Activated T-helper 1 cell treated with anti-CD3 and anti-CD28 coated beads, Interleukin-2, amount 50 U/mL, for 16 hours (primary cell): ENCODE data around the gene UCK2.

Source experiments
- DNase-seq, 2 donors: peaks; one replicate each; pipeline ENCODE4 v3.0.0-alpha.2; 2020; ENCODE audit warnings: low read depth in 1 of 2, low spot score in 1 of 2

Gene UCK2

DNA sequence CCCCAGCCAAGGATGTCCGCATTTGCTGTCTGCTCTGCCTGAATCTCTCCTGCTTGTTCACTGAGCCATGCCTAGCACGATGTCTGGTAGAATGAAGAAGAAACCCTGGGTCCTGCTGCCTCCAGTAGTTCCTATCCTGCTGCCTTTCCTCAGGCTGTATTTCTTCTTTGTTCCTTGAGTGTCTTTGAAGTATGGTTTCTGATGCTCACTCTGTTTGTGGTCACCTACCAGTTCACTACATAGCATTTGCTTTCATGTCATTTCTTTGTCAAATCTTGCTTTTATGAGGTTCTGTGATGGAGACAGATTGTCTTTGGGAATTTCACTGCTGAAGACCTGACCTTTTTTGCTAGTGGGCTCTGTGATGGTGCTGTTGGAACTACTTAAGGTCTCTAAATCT lies 5.9 kb downstream of the UCK2 start:
- no peak for DNase-seq

DNA sequence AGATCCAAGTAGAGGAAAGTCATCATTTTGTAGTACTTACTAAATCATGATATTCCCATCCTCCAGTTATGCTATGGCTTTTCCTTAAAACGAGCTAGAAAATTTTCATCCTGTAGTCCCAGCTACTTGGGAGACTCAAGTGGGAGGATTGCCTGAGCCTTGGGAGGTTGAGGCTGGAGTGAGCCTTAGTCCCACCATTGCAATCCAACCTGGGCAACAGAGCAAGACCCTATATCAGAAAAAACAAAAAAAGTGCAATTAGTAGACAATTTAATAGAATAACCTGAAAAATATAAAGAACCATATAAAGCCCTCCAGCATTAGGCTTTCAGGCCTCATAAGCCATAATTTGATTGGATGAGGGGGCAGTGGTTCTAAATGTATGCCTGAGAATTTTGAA lies 6.8 kb downstream of the UCK2 start:
- no peak for DNase-seq

DNA sequence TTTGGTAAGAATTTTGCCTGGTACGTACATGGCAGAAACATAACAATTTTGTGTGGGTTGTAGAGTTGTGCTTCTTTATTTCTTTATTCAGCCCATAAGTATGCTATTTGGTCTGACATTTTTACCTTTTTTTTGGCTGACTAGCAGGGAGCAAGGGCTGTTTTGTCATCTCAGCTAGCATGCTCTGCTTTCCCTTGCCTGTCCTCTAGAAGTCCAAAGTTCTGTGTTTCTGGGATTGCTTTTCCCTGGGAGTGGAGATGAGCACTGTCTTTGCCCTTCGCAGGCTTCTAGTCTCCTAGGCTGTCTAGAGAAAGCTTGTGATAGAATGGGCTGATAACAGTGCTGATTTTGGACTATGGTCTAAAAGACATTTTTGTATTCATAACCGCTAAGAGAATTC lies 7.5 kb downstream of the UCK2 start:
- no peak for DNase-seq

DNA sequence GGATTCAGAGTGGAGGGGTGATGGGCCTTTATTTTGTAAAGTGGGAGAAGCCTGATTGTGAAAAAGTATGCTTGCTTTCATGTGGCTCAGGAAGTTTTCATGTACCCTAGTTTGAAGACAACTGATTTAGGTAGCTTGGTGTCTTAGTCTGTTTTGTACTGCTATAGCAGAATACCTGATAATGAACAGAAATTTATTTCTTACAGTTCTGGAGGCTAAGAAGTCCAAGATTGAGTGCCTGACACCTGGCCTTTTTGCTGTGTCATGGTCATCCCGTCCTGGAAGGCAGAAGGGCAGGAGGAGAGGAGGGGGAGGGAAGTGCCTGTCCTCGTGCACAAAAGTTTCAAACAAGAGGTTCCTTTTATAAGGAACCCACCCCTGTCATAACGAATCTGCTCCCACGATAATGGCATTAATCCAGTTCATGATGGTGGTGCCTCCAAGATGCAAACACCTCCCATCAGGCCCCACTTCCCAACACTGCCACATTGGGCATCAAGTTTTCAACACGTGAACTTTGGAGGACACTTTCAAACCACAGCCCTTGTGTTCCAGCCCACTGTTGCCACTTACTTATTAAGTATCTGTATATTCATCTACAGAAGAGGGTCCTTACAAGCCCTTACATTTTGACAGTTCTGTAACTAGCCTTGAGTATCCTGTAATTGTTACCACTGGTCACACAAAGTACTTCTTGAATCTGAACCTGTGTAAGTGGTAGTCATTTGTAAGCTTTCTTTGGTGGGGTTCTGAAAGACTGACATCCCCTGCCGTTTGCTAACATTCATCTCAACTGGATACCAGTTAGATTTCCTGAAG lies 9.5 kb downstream of the UCK2 start:
- DNase-seq = no peak

DNA sequence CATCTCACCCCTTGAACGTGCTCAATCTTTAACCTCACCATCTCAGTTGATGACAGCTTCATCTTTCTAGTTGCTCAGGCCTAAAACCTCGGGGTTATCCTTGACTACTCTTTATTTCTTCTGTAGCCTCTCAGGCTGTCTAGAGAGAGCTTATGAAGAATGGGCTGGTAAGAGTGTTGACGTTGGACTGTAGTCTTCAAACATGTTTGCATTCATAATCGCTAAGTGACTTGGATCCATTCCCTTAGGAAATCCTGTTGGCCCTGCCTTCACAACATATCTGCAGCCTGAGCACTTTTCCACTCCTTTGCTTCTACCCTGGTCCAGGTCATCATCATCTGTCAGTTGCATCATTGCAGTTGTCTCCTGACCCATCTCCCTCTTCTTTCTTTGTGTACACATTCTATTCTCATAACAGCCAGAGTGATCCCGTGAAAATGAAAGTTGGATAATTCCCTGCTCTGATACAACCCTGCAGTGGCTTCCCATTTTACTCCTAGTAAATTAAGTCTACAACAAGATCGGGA lies 10.5 kb downstream of the UCK2 start:
- DNase-seq = no peak

DNA sequence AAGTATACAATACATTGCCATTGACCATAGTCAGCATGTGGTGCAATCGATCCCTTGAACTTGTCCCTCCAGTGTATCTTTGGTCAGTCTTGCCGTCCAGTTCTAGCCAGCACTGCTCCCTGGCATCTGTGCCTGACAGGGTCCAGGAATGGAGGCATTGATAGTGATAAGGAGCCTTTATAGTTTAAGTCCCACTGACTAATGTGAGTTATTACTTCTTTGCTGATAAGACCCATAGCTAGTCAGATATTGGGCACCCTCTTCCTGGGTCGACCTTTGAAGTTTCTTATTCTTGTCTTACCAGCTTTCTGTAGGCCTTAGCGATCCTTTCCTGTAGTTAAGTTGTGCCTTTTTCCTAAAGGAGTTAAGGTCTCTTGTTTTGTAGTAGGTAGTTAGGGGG lies 13.0 kb downstream of the UCK2 start:
- DNase-seq = no peak

DNA sequence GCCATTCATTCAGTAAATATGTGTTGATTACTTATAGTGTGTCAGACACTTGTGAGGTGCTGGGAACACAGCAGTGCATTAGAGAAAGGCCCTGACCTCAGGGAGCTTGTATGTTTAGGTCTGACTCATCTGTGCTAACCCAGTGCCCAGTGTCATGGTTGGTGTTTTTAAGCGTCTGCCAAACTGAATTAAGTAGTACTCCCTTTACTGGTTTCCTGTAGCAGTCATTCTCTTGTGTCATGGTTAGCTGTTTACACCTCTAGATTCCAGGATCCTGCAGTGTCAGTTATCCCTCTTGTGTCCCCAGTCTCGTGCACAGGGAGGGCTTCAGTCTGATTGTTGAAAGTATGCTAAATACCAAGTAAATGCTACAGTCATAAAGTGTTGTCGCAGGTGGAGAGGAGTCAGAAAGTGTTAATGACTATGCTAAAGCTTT lies 14.2 kb downstream of the UCK2 start:
- DNase-seq = no peak

DNA sequence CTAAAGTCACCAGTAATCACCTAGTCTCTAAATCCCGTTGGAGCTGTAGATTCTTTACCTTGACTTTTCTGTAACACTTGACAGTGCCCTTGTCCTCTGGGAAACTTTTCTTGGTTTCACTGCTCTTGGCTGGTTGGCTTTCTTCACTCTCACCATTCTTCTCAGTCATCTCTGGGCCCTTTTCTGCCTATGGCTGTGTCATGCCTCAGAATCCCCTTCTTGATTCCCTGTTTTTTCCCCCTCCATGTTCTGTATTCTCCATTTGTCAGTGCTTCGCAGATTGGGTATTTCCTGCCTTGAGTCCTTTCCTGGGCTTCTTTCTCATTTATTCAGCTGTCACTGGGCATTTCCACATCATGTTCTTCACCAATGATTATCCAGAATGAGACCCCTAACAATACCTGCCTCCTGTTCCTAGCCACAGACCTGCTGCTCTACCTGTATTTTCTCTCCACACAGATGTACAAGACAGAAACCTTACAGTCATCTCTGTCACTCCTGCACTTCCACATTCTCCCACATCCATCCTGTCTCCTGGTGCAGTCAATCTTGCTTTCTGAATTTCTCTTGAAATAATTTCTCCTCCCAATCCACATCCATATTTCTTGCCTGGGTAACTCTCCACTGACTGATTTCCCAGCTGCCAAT lies 14.7 kb downstream of the UCK2 start:
- no peak for DNase-seq

DNA sequence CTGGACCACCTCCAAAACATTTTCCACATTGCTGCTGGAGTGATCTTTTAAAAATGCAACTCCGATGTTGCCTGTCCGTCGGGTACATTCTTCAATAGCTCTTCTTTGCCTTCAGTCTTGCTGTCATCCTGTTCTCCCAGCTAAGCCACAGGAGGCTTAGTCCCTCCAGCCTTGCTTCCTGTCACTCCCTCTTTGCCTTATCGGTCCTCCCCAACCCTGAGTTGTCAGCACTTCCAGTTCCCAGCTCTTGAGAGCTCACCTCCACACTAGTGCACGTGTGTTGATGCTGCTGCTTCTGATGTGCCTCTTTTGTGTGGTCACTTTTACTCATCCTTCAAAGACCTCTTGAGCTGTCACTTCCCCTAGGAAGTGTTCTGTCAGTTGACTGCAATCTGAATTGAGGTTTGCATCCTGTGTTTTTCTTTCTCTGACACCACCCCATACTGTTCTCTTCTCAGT lies 15.3 kb downstream of the UCK2 start:
- DNase-seq = no peak

DNA sequence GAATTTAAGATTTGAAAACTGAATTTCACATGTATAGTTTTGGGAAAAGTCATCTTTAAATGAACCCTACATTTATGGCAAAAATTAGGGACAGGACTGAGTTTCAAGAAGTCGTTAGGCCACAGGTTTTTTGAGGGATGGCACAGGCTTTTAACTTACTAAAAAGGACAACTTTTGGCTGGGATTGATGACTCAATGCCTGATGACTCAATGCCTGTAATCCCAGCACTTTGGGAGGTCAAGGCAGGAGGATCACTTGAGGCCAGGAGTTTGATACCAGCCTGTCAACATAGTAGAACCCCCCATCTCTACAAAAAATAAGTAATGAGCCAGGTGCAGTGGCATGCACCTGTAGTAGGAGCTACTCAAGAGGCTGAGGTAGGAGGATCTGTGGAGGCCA lies 15.9 kb downstream of the UCK2 start:
- DNase-seq = no peak

DNA sequence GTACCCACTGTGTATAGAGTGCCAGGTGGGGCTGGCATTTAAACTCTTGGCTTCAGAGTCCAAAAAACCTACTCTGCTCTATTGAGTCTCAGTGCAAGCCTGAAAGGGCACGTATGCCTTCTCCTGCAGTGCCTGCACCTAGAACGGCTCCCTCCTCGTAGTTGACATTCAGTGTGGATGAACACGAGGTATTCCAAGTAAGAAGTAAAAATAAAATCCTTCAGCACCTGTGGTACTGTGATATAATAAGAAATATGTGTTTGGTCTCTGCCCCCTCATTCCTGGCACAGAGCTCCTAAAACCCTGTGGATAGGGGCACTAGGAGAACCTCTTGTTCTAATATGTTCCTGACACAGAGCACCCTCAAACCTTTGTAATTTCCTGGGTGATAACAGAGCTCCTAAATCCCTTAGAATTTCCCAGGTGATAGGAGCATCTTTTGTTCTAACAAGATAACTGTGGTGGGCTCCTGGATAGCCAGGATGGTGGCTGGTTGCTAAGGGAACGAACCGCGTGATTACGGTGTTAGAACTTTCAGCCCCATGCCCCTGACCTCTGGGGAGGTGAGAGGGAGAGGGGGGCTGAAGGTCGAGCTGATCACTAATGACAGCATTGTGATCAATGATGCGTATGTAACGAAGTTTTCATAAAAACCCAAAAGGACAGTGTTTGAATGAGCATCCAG lies 16.8 kb downstream of the UCK2 start:
- no peak for DNase-seq

DNA sequence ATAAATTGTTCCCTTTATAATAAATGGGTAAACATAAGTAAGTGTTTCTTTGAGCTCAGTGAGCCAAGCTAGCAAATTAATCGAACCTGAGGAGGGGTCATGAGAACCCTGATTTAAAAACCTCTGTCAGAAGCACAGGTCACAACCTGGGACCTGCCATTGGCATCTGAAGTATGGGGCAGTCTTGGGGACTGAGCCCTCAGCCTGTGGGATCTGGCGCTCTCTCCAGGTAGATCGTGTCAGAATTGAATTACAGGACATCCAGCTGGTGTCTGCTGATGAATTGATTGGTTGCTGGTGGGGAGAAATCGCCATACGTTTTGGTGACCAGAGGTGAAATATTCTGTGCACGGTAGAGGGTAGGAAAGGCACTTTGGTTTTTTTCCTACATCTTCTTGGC lies 17.5 kb downstream of the UCK2 start:
- no peak for DNase-seq

DNA sequence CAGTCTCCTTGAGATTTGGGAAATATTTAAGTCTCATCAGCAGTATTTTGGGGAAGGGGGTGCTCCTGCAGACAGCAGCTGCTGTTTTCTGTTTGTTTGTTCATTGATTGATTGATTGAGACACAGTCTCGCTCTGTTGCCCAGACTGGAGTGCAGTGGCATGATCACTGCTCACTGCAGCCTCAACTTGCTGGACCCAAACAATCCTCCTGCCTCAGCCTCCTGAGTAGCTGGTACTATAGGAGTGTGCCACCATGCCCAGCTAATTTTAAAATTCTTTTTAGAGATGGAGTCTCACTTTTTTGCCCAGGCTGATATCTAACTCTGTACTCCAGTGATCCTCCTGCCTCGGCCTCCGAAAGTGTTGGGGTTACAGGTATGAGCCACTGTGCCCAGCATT lies 18.2 kb downstream of the UCK2 start:
- no peak for DNase-seq

DNA sequence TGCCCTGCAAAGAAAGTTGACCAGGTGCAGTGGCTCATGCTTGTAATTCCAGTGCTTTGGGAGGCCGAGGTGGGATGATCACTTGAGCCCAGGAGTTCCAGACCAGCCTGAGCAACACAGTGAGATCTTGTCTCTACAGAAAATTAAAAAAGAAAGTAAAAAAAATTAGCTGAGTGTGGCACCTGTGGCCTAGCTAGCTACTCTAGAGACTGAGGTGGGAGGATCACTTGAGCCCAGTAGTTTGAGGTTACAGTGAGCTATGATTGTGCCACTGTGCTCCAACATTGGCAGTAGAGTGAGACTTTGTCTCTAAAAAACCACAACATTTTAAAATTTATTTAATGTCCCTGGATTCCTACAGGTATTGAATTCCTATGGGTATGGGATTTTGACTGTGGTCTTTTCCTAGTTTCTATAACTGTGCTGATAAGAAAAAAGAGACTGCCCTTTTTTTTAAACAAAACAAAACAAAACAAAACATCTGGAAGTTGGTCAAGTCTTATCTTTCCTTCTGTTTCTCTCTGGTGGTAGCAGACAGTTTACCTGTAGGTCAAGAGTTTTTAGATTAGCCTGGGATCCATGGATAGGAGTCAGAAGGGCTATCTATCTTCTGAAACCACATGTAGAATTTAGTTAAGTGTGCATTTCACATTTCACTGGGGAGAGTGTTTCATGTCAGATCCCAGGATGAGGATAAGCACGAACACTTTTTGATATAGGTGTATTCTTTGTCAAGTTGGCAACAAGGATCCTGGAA lies 18.8 kb downstream of the UCK2 start:
- no peak for DNase-seq

DNA sequence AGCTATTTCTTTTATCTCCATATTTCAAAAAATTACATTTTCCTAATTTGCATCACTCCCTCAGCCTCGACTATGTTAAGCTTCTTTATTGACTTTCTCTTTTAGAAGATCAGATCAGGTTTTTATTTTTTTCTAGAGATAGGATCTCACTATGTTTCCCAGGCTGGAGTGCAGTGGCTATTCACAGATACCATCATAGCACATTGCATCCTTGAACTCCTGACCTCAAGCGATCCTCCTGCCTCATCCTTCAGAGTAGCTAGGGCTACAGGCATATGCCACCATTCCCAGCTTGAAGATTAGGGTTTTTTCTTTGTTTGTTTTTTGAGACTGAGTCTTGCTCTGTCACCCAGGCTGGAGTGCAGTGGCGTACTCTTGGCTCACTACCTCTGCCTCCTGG lies 20.1 kb downstream of the UCK2 start:
- no peak for DNase-seq

DNA sequence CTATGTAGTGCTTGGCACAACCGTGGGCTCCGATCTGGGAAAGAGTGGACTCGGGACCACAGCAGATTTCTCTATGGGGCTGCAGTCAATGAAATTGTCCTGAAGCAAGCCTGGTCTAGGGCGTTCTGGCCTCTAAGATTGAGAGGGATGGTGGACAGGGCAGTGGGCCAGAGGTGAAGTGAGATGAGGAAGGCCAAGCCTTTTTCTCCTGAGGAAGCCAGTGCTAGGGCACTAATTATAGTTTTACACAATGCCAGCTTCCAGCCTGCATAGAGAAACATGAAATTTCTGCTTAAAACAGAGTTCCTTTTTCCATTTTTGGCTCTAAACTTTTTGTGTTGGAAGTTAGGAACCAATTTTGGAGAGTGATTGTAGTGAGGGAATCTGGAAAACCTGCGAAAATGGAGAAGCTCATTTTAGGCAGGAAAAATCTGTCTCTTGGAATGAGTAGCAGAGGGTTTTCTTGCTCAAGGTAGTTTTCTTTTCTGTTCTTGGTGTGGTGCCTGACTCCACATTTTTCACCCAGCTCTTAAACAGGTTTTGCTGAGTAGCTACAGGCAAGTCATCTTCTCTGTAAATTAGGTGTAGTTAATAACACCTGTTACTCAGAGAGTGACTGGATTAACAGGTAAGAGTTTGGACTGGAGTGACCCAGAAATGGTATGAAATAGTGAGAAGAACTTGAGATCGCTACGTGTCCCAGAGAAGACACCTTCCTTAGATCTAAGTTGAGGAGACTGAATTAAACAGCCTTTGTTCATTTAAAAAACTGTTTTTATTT lies 22.1 kb downstream of the UCK2 start:
- DNase-seq = no peak

DNA sequence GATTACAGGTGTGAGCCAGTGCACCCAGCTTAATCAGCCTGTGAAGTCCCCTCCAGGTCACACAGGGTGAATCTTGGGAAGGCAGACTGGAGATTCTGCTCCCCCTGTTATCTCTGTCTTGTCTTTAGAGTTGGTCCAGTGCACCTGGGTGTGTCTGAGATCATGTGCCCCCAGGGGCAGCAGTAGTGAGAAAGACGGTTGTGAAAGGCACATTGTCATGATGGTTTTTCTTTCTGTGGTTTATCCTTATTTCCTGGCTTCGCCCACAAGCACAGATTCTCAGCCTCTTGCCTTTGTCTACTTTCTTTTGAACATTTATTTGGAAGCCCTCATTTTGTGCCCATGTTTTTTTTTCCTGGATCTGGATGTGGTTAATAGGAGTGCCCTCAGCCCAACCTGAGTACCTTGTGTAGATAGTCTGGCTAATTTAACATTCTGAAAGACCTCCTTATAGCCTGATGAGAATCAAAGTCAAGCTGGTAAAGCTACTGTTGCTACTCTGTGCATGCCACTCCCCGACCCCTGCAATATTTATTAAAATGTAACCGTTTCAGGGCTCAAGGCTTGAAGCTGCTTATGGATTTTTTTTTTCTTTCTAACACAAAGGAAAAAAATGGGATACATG lies 23.7 kb downstream of the UCK2 start:
- no peak for DNase-seq

DNA sequence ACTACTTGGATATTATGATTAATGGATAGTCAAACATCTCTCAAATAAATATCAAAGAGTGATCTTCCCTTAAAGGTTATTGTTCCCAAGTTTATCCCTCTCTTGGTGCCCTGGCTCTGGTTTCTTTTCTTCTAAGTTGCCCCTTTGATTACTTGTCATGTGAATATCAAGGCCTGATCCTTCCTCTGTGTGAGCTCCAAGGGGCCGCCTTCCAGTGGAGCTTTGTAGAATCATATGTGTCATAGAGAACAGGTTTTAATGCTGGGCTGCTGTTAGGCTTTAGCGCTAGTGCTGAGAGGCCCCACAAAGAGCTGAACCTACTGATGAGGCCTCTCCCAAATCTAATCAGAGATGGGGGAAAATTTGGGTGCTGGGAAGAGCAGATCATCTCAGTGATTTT lies 25.5 kb downstream of the UCK2 start:
- DNase-seq = no peak

DNA sequence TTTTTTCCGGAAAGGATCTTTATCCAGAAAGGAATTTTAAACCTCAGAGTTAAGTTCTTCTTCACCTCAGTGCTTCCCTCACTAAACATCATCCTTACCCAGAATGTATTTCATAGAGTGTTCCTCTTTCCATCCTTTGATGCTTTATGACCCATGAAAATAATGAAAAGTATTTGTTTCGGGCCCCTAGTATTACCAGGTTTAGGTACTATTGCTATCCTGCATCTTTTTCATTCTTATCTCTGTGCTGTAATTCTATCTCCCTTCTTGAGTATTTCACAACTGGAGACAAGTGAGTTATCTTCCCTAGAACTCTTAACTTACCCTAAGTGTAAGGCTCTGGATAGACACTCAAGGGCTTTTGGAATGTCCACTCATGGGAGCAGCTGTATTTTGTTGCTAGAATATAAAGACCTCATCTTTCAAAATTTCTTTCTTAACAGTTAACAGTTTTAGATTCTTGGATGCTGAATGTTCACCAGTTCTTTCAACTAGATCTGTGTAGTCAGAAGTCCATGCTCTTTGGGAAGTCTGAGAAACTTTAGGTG lies 26.2 kb downstream of the UCK2 start:
- no peak for DNase-seq
